CD4-positive, alpha-beta T cell treated with Interleukin-17A for 4 hours (primary cell): Measurements from ENCODE around the gene ZFAND2A.
"Not testable (repeated sequence)": the region's sequence is repeated elsewhere in the genome, so short reads cannot be mapped to it uniquely, and the experiment has no call there.

Experiments used
- DNase-seq: peaks from one replicate; pipeline ENCODE4 v3.0.0-alpha.2; 2020; ENCODE audit warnings: mixed read lengths

ZFAND2A gene

DNA sequence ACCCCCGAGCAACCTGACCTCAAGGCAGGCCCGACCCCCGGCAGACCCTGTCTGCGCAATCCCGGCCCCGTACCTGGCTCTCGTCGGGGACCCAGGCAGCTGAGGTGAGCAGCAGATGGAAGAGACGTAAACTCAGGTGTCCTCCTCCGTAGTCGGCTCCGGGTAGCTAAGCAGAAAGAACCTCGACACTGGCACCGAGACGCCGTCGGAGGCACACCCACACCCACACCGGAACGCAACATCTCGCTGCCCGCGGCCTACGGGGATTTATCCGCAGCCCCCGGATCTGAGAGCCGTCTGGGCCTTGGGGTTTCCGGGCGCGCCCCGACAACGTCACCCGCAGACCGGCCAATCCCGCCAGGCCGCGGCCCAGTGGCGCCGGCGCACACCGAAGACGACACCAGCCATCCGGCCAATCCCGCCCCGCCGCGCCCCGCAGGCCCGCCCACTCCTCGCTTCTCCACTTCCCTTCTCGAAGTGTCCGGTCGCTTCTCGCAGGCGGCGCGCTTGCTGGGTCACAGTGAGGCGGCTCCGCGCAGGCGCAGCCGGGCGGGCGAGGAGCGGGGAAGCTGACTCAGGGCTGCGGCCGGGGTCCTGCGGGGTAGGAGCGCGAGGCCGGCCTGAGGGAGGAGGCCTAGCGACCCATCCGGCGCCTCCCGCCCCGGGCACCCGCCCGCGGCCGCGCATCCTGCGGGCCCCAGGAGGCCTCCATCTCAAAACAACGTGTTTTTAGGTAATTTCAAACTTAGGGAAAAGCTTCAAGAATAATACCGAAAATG is at the start of gene ZFAND2A:
Gene ZFAND2A (minus strand): TSS at position 306 of the 779 bp plus-strand sequence. CDS start 1,984 bp downstream, outside the sequence.
- peak; percentile 99 for DNase-seq

GRCh38 chr7:1209097-1209496 is 49.1 kb upstream of the ZFAND2A start:
- no peak for DNase-seq

GRCh38 chr7:1205742-1206141 is 45.7 kb upstream of the ZFAND2A start:
- DNase-seq = not testable (repeated sequence)

DNA sequence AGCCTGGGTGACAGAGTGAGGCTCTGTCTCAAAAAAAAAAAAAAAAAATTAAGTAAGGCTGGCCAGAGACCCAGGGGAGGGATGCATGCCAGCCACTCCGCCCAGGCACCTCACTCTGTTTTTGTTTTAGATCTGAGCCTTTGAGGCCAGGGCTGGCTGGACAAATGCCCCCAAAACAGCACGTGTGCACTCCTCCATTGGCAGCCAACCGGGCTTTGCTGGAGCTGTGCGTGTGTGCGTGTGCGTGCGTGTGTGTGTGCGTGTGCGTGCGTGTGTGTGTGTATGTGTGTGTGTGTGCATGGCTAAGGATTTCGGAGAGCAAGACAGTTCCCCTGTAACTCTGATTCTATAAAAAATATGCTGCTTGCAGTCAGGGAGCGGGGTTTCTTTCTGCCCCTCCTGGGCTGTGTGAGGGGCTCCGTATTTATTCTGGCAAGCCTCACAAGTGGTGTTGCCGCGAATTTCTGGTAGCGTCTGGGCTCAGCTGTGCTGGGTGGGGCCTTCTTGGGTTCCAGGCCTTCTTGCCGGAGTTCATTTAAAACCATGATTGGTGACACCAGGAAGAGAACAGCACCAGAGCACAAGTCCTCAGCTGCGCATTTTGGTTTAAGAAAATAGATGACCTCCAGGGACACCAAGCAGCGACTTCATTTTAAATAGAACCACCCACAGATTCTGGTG is 44.6 kb upstream of the ZFAND2A start:
- no peak for DNase-seq

GRCh38 chr7:1202914-1203313 is 42.9 kb upstream of the ZFAND2A start:
- not testable (repeated sequence) for DNase-seq

DNA sequence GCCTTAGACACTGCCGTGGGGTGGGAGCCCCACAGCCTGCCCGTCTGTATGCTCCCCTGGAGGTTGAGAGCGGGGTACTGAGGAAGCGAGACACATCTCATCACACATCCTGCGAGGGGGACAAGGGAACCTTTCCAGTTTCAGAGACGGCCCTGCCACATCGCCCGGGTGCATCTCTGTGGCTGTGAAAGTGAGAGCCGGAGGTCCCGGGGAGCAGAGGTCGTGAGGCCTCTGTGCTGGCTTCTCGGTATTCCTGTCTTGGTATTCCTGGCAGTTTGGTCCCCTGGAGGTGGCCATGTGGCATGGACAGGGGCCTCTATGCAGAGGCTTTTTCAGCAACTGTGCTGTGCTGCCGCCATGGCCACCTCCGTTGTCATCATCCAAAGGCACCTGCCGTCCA is 41.9 kb upstream of the ZFAND2A start:
- DNase-seq = no peak

- DNase-seq = no peak
Observed at GRCh38 chr7:1200045-1200444, 40.0 kb upstream of the ZFAND2A start.

GRCh38 chr7:1197997-1198625 is 38.1 kb upstream of the ZFAND2A start:
- DNase-seq = no peak

DNA sequence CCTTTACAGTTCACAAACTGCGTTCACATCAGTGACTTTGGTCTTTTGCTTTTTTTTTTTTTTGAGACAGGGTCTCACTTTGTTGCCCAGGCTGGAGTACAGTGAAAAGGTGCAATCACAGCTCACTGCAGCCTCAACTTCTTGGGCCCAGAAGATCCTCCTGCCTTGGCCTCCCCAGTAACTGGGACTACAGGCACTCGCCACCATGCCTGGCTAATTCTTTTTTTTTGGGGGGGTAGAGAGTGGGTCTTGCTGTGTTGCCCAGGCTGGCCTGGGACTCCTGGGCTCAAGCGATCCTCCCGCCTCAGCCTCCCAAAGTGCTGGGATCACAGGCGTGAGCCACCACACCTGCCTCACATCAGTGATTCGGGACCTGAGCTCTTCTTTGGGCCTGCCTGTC is 37.0 kb upstream of the ZFAND2A start:
- DNase-seq = no peak

DNA sequence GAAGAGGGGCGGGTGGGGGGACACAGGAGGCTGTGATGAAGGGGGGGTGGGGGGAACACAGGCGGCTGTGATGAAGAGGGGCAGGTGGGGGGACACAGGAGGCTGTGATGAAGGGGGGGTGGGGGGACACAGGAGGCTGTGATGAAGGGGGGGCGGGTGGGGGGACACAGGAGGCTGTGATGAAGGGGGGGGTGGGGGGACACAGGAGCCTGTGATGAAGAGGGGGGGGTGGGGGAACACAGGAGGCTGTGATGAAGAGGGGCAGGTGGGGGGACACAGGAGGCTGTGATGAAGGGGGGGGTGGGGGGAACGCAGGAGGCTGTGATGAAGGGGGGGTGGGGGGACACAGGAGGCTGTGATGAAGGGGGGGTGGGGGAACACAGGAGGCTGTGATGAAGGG is 36.4 kb upstream of the ZFAND2A start:
- not testable (repeated sequence) for DNase-seq

DNA sequence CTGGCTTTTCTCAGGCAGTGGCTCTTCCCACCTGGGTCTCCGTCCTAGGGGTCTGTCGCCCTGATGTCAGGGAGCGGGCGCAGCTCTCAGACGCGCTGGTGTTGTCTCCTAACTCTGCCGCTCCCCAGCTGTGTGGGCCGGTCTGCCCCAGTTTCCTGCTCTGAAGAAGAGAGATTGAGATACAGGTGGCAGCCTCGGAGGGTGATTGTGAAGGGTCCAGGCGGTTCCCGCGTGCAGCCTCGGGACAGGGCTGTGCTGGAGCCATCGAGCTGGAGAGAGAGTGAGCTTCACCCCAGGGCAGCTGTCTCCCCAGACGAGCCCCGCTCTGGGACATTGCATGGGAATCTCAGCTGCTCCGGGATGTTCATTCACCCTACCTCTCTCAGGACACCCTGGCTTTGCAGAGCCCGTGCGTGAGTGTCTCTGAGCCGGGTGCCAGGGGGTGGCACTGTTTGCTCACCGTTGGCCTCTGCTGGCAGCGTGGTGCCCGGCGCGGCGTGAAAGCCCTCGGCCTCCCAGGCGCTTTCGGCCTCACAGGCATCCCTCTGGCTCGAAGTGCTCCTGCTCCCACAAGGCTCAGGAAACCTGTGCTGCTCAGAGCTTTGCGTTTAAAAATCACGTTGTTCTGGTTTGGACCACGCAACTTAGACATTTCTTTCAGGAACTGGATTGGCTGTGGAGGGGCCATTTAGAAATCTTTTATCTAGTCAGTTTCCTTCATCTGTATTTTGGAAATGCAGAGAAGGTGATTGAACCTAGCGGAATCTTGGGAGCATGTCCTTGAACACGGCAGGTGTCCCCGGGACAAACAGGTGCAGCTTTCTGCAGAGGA is 33.8 kb upstream of the ZFAND2A start:
- DNase-seq = peak; percentile 45

DNA sequence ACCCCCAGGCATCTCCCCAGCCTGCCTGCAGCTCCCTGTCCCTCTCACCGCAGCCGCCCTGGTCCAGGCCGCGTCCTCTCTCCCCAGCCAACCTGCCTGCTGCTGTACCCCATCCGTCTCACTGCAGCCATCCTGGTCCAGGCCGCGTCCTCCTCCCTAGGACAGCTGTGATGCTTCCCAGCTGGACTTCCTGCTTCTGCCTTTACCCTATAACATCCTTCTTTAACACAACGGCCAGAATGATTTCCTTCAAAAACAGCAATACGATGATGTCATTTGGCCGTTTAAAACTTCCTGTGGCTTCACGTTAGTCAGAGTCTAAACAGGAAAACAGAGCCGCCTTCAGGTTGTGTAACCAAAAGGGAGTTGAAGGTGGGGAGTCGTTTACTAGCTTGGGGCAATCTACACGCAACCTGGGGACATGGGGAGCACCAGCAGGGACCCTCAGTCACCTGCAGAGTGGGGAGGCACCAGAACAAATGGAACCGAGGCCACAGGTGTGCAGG is 32.2 kb upstream of the ZFAND2A start:
- no peak for DNase-seq

DNA sequence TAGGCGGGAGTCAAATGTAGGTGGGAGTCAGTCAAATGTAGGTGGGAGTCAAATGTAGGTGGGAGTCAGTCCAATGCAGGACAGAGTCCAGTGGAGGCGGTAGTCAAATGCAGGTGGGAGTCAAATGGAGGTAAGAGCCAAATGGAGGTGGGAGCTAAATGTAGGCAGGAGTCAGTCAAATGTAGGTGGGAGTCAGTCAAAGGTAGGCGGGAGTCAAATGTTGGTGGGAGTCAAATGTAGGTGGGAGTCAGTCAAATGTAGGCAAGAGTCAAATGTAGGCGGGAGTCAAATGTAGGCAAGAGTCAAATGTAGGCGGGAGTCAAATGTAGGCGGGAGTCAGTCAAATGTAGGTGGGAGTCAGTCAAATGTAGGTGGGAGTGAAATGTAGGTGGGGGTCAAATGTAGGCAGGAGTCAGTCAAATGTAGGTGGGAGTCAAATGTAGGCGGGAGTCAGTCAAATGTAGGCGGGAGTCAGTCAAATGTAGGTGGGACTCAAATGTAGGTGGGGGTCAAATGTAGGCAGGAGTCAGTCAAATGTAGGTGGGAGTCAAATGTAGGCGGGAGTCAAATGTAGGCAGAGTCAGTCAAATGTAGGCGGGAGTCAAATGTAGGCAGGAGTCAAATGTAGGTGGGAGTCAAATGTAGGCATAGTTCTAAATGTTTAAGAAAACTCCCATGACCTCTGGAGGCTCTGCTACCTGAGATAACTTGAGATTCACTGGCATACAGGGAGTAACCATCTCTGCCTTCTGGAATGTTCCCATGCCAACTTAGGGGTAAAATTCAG is 30.2 kb upstream of the ZFAND2A start:
- no peak for DNase-seq

DNA sequence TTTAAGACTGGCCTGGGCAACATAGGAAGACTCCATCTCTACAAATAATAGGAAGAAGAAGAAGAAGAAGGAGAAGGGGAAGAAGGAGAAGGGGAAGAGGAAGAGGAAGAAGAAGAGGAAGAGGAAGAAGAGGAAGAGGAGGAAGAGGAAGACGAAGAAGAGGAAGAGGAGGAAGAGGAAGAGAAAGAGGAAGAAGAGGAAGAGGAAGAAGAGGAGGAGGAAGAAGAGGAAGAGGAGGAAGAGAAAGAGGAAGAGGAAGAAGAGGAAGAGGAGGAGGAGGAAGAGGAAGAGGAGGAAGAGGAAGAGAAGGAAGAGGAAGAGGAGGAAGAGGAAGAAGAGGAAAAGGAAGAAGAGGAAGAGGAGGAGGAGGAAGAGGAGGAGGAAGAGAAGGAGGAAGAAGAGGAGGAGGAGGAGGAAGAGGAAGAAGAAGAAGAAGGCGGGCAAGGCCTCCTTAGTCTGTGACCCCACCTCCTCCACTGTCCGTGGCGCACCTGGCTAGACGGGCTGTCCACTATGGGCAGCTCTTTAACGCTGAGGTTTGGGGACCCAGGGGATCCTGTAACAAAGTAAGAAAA is 28.8 kb upstream of the ZFAND2A start:
- DNase-seq = no peak

DNA sequence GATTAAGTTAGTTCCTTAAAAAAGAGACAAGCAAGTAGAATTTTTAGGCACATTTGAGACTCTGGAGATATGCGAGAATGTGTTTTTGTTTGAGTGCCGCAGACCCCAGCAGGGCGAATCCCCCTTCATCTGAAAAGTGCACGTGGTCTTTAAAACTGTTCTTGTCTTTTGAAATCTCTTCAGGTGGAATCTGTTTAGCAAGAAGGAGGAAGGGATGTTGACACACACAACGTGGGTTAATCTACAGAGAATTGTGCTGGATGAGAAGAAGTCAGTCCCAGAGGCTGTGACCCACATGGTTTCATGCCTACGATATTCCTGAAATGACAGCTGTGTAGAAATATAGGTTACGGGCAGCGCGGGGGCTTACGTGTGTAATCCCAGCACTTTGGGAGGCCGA is 27.1 kb upstream of the ZFAND2A start:
- no peak for DNase-seq

DNA sequence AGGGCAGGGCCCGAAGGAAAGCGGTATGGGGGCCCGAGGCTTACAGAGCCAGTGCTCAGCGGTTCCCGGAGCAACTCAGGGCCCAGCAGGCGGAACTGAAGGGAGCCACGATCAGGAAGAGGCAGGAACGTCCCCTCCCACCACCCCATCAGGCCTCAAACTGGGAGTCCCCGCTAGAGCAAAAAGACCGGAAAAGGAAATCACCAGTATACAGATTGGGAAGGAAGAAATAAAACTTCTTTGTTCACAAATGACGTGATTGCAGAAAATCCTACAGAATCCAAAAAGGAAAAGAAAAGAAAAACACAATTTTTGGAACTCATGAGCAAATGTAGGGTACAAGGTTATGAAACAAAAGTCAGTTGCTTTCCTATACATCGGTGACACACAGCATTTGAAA is 21.6 kb upstream of the ZFAND2A start:
- DNase-seq = no peak

DNA sequence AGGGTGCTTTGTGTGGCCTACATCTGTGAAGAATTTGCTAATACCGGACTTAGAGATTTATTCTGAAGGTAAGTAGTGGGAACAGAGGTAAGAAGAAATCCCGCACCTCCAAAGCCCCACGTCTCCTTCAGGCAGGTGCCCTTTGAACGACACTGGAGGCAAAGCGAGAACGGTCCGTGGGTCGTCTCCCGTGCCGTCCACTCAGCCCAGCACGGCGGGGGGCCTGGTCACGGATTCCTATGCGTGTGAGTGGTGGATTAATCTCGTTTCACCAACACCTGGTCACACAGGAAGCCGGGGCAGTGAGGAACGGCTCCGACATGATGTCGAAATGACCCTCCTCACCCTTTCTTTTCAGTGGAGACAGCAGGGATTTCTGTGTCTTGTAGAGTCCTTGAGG is 21.0 kb upstream of the ZFAND2A start:
- DNase-seq = no peak

DNA sequence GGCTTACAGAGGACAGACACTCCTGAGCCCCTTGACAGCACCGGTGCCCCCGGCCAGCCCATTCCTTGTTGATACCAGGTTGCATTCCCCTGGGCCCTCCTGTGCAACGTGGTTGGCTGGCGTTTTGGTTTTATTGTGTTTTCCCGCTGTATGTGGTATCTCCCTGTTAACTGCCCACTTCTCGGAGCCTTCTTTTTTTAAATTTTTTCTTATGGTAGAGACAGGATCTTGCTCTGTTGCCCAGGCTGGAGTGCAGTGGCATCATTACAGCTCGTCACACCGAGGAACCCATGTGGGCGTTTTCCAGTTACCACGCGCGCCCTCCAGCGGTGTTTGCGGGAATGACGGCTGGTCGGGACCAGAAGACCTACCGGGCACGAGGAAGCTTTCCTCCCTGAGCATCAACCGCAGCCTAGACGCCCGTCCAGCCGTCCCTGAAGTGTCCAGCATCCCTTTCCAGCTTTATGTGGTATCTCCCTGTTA is 16.9 kb upstream of the ZFAND2A start:
- DNase-seq = peak; percentile 81

DNA sequence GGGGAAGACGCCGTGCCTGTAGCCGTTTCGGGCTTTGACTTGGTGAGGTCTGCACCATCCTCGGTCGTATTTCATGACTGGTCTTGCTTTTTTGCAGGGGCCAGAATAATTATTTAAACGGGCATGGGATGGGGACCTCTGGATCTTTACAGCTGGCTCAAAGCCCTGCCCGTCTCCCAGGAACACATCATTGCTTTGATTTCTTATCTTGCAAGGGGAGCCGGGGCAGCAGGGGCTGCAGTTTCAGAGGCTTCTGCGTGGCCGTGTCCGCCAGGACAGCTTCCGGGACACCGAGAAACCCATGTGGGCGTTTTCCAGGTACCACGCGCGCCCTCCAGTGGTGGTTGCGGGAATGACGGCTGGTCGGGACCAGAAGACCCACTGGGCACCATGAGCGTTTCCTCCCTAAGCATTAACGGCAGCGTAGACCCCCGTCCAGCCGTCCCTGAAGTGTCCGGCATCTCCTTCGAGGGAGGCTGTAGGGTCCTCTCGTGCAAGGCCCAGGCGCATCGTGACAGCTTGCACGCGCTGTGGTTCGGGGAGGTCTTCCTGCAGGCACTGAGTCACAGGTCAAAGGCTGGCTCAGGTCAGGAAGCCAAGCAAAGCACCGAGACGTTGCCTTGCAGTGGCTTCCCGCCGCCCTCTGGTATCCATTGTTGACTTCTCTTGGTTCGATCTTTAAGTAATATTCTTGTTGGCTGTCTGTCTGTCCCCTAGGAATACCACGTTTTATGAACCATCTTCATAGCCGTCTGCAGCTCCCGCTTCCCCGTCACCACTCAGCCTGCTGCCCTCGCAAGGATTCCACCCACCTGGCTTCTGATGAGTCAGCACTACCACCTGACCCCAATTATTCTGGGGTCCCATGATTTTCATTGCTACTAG is 16.2 kb upstream of the ZFAND2A start:
- DNase-seq = peak; percentile 85

GRCh38 chr7:1175597-1175966 is 15.6 kb upstream of the ZFAND2A start:
- DNase-seq = no peak
